Mesendoderm (in vitro differentiated cells): ENCODE measurements around the gene ATP6V1B1.

Experiments used
- DNase-seq: peaks from one replicate; pipeline ENCODE4 v3.0.0; 2013
- H2AK5ac ChIP-seq: 2 replicates; pipeline ENCODE4 v1.6.1; 2013; ENCODE audit warnings: low read length, inconsistent platforms
- H2BK120ac ChIP-seq: 2 replicates; pipeline ENCODE4 v1.6.1; 2013; ENCODE audit warnings: low read depth, mild to moderate bottlenecking, low read length, moderate library complexity, mixed read lengths
- H2BK15ac ChIP-seq: replicated peaks from 2 replicates; pipeline ENCODE4 v1.6.1; 2013; ENCODE audit warnings: low read depth, mild to moderate bottlenecking, moderate library complexity
- H2BK5ac ChIP-seq: 2 replicates; pipeline ENCODE4 v1.6.1; 2013; ENCODE audit warnings: low read length, inconsistent platforms
- H3K18ac ChIP-seq: 2 replicates; pipeline ENCODE4 v1.6.1; 2013; ENCODE audit warnings: mild to moderate bottlenecking, low read length, mixed read lengths
- H3K23ac ChIP-seq: one replicate; pipeline ENCODE4 v1.6.1; 2013; ENCODE audit warnings: low read length
- H3K27ac ChIP-seq: 2 replicates; pipeline ENCODE4 v1.5.1; 2013; ENCODE audit warnings: low read depth, mild to moderate bottlenecking, inconsistent platforms, low read length, moderate library complexity
- H3K27me3 ChIP-seq: 2 replicates; pipeline ENCODE4 v1.6.1; 2013; ENCODE audit warnings: low read length, control low read depth, mild to moderate bottlenecking, inconsistent platforms; ENCODE audit not compliant: insufficient read depth, poor library complexity
- H3K36me3 ChIP-seq: 2 replicates; pipeline ENCODE4 v1.6.1; 2013; ENCODE audit warnings: low read length, inconsistent platforms; ENCODE audit not compliant: control insufficient read depth, insufficient read depth
- H3K4ac ChIP-seq: one replicate; pipeline ENCODE4 v1.6.1; 2013; ENCODE audit warnings: low read depth, mild to moderate bottlenecking, low read length, moderate library complexity
- H3K4me1 ChIP-seq: 2 replicates; pipeline ENCODE4 v1.6.1; 2013; ENCODE audit warnings: low read depth, low read length, inconsistent platforms; ENCODE audit not compliant: control insufficient read depth
- H3K4me2 ChIP-seq: 2 replicates; pipeline ENCODE4 v1.6.1; 2013; ENCODE audit warnings: low read length
- H3K4me3 ChIP-seq: 2 replicates; pipeline ENCODE4 v1.5.1; 2013; ENCODE audit warnings: mild to moderate bottlenecking, low read length
- H3K56ac ChIP-seq: one replicate; pipeline ENCODE4 v1.6.1; 2013; ENCODE audit warnings: low read length
- H3K79me1 ChIP-seq: 2 replicates; pipeline ENCODE4 v1.6.1; 2013; ENCODE audit warnings: low read length, inconsistent platforms
- H3K79me2 ChIP-seq: 2 replicates; pipeline ENCODE4 v1.6.1; 2013; ENCODE audit warnings: mild to moderate bottlenecking, low read length; ENCODE audit not compliant: control insufficient read depth, insufficient read depth
- H3K9ac ChIP-seq: 2 replicates; pipeline ENCODE4 v1.6.1; 2013; ENCODE audit warnings: low read length, inconsistent platforms
- H4K5ac ChIP-seq: one replicate; pipeline ENCODE4 v1.6.1; 2013; ENCODE audit warnings: low read length
- H4K8ac ChIP-seq: one replicate; pipeline ENCODE4 v1.6.1; 2013; ENCODE audit warnings: low read depth, mild to moderate bottlenecking, control low read depth, low read length, moderate library complexity
- WGBS: extraction: QIAGEN DNeasy Blood & Tissue Kit; methylation state at CpG from one replicate; pipeline ENCODE4 v1.1.7; 2013; ENCODE audit warnings: low lambda C conversion rate, missing lambda C conversion rate; ENCODE audit not compliant: insufficient coverage; ENCODE audit errors: extremely low coverage; 5-methylcytosine and 5-hydroxymethylcytosine counted together

The ATP6V1B1 gene

GRCh38 chr2:70888923-70889715, 46.6 kb upstream of the ATP6V1B1 start:
- H3K4me2 ChIP-seq, result peak overlapping the region; percentile 67
- H3K4ac ChIP-seq, result no peak overlapping the region
- peak overlapping the region; percentile 32 for H3K9ac ChIP-seq
- H3K36me3 ChIP-seq, result no peaks in the 10 kb centered on the region
- no peak overlapping the region for H3K27ac ChIP-seq
- no peak overlapping the region for H2BK120ac ChIP-seq
- no peak overlapping the region for H3K4me3 ChIP-seq
- H3K18ac ChIP-seq, result no peak overlapping the region
- no peaks in the 10 kb centered on the region for H3K79me2 ChIP-seq
- H4K8ac ChIP-seq, result no peak overlapping the region
- WGBS, result no CpG with 5 or more reads among the region's 70 CpGs
- H3K79me1 ChIP-seq, result no peaks in the 10 kb centered on the region
- no peak overlapping the region for H2AK5ac ChIP-seq
- H3K27me3 ChIP-seq, result peaks cover 81% of the 10 kb centered on the region
- peak; percentile 82 for DNase-seq
- H2BK15ac ChIP-seq, result no peak overlapping the region
- no peak overlapping the region for H2BK5ac ChIP-seq
- no peak overlapping the region for H4K5ac ChIP-seq
- H3K56ac ChIP-seq, result peak overlapping the region; percentile 66
- no peak overlapping the region for H3K23ac ChIP-seq
- no peaks in the 10 kb centered on the region for H3K4me1 ChIP-seq

- H3K79me1 ChIP-seq, result no peaks in the 10 kb centered on the region
- no peak overlapping the region for H2BK120ac ChIP-seq
- no peak overlapping the region for H3K56ac ChIP-seq
- no peak overlapping the region for H3K23ac ChIP-seq
- no peak overlapping the region for H3K4ac ChIP-seq
- H4K8ac ChIP-seq, result no peak overlapping the region
- H3K36me3 ChIP-seq, result no peaks in the 10 kb centered on the region
- H2AK5ac ChIP-seq, result no peak overlapping the region
- H3K18ac ChIP-seq, result no peak overlapping the region
- DNase-seq, result no peak
- no peak overlapping the region for H3K4me2 ChIP-seq
- H3K4me3 ChIP-seq, result no peak overlapping the region
- no peak overlapping the region for H2BK15ac ChIP-seq
- no peak overlapping the region for H3K9ac ChIP-seq
- peaks cover 84% of the 10 kb centered on the region for H3K27me3 ChIP-seq
- no peak overlapping the region for H2BK5ac ChIP-seq
- no peaks in the 10 kb centered on the region for H3K4me1 ChIP-seq
- H3K27ac ChIP-seq, result no peak overlapping the region
- H3K79me2 ChIP-seq, result no peaks in the 10 kb centered on the region
- no peak overlapping the region for H4K5ac ChIP-seq
- WGBS, result no CpG with 5 or more reads among the region's 5 CpGs
These were observed 46.0 kb upstream of the ATP6V1B1 start for GRCh38 chr2:70889716-70890037.

GRCh38 chr2:70890469-70891065, 45.1 kb upstream of the ATP6V1B1 start:
- no peak overlapping the region for H3K27ac ChIP-seq
- no CpG with 5 or more reads among the region's 5 CpGs for WGBS

GRCh38 chr2:70891572-70892357, 43.9 kb upstream of the ATP6V1B1 start:
- no CpG with 5 or more reads among the region's 9 CpGs for WGBS
- DNase-seq, result no peak
- no peak overlapping the region for H3K18ac ChIP-seq

More at GRCh38 chr2:70890469-70891065, 45.1 kb upstream of the ATP6V1B1 start:
- H2AK5ac ChIP-seq, result no peak overlapping the region
- no peak overlapping the region for H3K18ac ChIP-seq
- no peak overlapping the region for H3K4ac ChIP-seq
- no peak overlapping the region for H4K8ac ChIP-seq
- no peaks in the 10 kb centered on the region for H3K36me3 ChIP-seq
- H3K79me1 ChIP-seq, result no peaks in the 10 kb centered on the region
- peaks cover 85% of the 10 kb centered on the region for H3K27me3 ChIP-seq
- H2BK5ac ChIP-seq, result no peak overlapping the region
- no peak overlapping the region for H3K9ac ChIP-seq
- H3K4me2 ChIP-seq, result no peak overlapping the region
- no peak for DNase-seq
- H4K5ac ChIP-seq, result no peak overlapping the region
- H3K23ac ChIP-seq, result peak overlapping the region; percentile 70
- no peak overlapping the region for H3K56ac ChIP-seq
- no peak overlapping the region for H2BK120ac ChIP-seq
- no peaks in the 10 kb centered on the region for H3K79me2 ChIP-seq
- H3K4me3 ChIP-seq, result no peak overlapping the region
- H3K4me1 ChIP-seq, result no peaks in the 10 kb centered on the region
- H2BK15ac ChIP-seq, result no peak overlapping the region

GRCh38 chr2:70892750-70893149, 43.0 kb upstream of the ATP6V1B1 start:
- no peaks in the 10 kb centered on the region for H3K36me3 ChIP-seq
- H3K27ac ChIP-seq, result no peak overlapping the region
- H3K18ac ChIP-seq, result no peak overlapping the region
- H2BK120ac ChIP-seq, result no peak overlapping the region
- no peak overlapping the region for H2BK15ac ChIP-seq
- no peaks in the 10 kb centered on the region for H3K79me1 ChIP-seq
- no peak overlapping the region for H3K4me2 ChIP-seq
- H3K4ac ChIP-seq, result no peak overlapping the region
- no peak for DNase-seq
- H3K4me3 ChIP-seq, result no peak overlapping the region
- no peak overlapping the region for H3K23ac ChIP-seq
- no peak overlapping the region for H3K56ac ChIP-seq
- no peaks in the 10 kb centered on the region for H3K4me1 ChIP-seq
- H2AK5ac ChIP-seq, result no peak overlapping the region
- WGBS, result no CpG with 5 or more reads among the region's 5 CpGs
- peaks cover 96% of the 10 kb centered on the region for H3K27me3 ChIP-seq
- H4K8ac ChIP-seq, result no peak overlapping the region
- no peaks in the 10 kb centered on the region for H3K79me2 ChIP-seq
- no peak overlapping the region for H2BK5ac ChIP-seq
- H4K5ac ChIP-seq, result no peak overlapping the region
- no peak overlapping the region for H3K9ac ChIP-seq

More at GRCh38 chr2:70891572-70892357, 43.9 kb upstream of the ATP6V1B1 start:
- Histone ChIP-seq H4K8ac (no peak overlapping the region), H3K4me2 (no peak overlapping the region), H3K79me2 (no peaks in the 10 kb centered on the region), H3K56ac (no peak overlapping the region), H3K9ac (no peak overlapping the region), H2BK120ac (no peak overlapping the region), H4K5ac (no peak overlapping the region), H3K27ac (no peak overlapping the region), H3K4me3 (no peak overlapping the region), H3K36me3 (no peaks in the 10 kb centered on the region), H3K27me3 (peaks cover 91% of the 10 kb centered on the region), H2AK5ac (no peak overlapping the region), H3K79me1 (no peaks in the 10 kb centered on the region), H3K4ac (no peak overlapping the region), H2BK5ac (no peak overlapping the region), H3K23ac (no peak overlapping the region), H2BK15ac (no peak overlapping the region), H3K4me1 (no peaks in the 10 kb centered on the region)
